ENCODE data around the gene RPF1.
"Not testable (repeated sequence)": the region's sequence is repeated elsewhere in the genome, so short reads cannot be mapped to it uniquely, and the experiment has no call there.

Gene RPF1

DNA sequence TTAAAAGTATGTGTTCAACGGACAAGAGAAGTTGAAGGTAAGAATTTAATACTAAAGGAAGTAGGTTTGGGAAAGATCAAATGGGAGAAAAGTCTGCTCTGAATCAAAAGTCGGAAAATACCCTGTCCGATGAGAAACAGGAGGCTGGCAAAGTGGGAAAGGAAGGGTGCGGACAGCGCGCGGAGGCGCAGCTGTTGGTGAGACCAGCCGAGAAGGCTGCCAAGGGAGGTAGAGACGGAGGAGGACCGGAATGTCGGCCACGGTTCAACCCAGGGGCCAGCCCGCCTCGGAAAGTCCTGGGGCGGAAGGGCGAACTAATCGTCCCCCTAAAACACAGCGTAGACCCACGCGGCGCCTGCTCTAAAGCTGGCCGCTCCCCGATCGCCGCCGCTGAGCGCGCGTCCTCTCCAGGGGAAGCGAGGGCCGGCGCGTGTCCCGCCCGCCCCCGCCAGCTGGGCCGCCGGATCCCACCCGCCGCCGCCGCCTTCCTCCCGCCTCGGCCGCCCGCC is 26.5 kb downstream of the RPF1 start:
- Histone ChIP-seq H3K4me1 (ENCODE audit: low read length) (peaks cover 15% of the 10 kb centered on the region), H4K20me1 (ENCODE audit: insufficient read depth, low read length) (peaks cover 25% of the 10 kb centered on the region), H3K79me2 (ENCODE audit: low read length) (peaks cover 37% of the 10 kb centered on the region), H3K9me3 (ENCODE audit: insufficient read depth, low read length) (no peaks in the 10 kb centered on the region), H2AFZ (ENCODE audit: low read depth, low read length) (no peak overlapping the region; the same call in 1 of the 2 replicates), H3K36me3 (replicated peaks; ENCODE audit: low read depth, low read length) (peaks cover 6% of the 10 kb centered on the region), H3K4me3 (ENCODE audit: low read length) (peak overlapping the region; percentile 93), H3K27ac (ENCODE audit: low read length) (peak overlapping the region; percentile 92), H3K4me2 (ENCODE audit: low read length) (peak overlapping the region; percentile 83), H3K27me3 (ENCODE audit: low read depth, low read length) (no peaks in the 10 kb centered on the region), H3K9ac (ENCODE audit: low read length) (peak overlapping the region; percentile 92)
- TF ChIP-seq EZH2phosphoT487 (IDR thresholded peaks at IDR 0.05; ENCODE audit: low read depth) (no peak), CTCF (IDR thresholded peaks at IDR 0.05; ENCODE audit: low read depth, low read length) (no peak)

DNA sequence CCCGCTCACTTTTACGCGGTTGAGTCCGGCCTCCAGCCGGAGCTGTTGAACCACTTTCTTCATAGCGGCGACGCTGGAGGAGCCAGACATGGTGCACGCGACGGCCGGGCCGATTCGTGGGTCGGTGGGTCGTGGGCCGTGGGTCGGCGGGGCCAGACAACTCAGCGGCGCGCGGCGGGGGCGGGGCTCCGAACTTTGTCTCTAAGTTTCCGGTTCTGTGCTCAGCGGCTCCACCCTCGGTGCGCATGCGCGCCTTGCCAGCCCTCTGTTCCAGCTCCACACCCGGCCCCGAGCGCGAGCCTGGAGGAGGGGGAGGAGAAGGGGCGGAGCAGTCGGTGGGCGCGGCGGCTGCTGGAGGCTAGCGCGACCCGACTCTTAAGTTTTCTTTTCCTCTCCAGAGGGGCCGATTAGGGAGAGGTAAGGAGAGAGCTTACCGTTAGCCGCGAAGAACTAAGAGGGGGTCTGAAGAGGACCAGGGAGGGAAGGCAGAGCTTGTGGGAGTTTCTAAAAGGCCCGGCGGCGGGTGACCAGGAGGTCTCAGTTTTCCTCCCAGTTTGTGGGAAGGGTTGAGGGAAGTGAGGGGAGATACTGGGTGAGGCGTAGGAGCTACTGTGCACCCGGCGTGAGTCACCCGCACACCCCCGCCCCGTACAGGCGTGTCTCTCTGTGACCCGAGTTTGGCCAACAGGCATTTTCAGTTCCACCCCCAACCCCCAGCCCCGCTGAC is 27.1 kb downstream of the RPF1 start, which contains the start of the genes GNG5 and SPATA1:
TSS of gene GNG5 (minus strand) at position 580 of the 727 bp plus-strand sequence. CDS start at position 90, 490 bp downstream.
TSS of gene SPATA1 (plus strand) at position 385 of the 727 bp plus-strand sequence. CDS start 9,974 bp downstream, outside the sequence.
- H2AFZ ChIP-seq (ENCODE audit: low read depth, low read length) = peak within 1 kb of the TSS; percentile 72
- H3K4me1 ChIP-seq (ENCODE audit: low read length) = peaks cover 15% of the 10 kb centered on the region
- TF ChIP-seq CTCF (IDR thresholded peaks at IDR 0.05; ENCODE audit: low read depth, low read length) = no peak
- TF ChIP-seq EZH2phosphoT487 (IDR thresholded peaks at IDR 0.05; ENCODE audit: low read depth) = no peak
- no peaks in the 10 kb centered on the region for H3K27me3 ChIP-seq (ENCODE audit: low read depth, low read length)
- no peaks in the 10 kb centered on the region for H3K9me3 ChIP-seq (ENCODE audit: insufficient read depth, low read length)
- peaks cover 37% of the 10 kb centered on the region for H3K79me2 ChIP-seq (ENCODE audit: low read length)
- H3K9ac ChIP-seq (ENCODE audit: low read length) = peak within 1 kb of the TSS; percentile 92
- peak within 1 kb of the TSS; percentile 88 for H3K4me2 ChIP-seq (ENCODE audit: low read length)
- peaks cover 25% of the 10 kb centered on the region for H4K20me1 ChIP-seq (ENCODE audit: insufficient read depth, low read length)
- peak within 1 kb of the TSS; percentile 92 for H3K27ac ChIP-seq (ENCODE audit: low read length)
- H3K36me3 ChIP-seq (replicated peaks; ENCODE audit: low read depth, low read length) = peaks cover 4% of the 10 kb centered on the region
- H3K4me3 ChIP-seq (ENCODE audit: low read length) = peak within 1 kb of the TSS; percentile 93

- no peaks in the 10 kb centered on the region for H3K27me3 ChIP-seq (ENCODE audit: low read depth, low read length)
- TF ChIP-seq EZH2phosphoT487 (IDR thresholded peaks at IDR 0.05; ENCODE audit: low read depth) (no peak), CTCF (IDR thresholded peaks at IDR 0.05; ENCODE audit: low read depth, low read length) (no peak)
- peaks cover 15% of the 10 kb centered on the region for H3K4me1 ChIP-seq (ENCODE audit: low read length)
- peaks cover 3% of the 10 kb centered on the region for H3K36me3 ChIP-seq (replicated peaks; ENCODE audit: low read depth, low read length)
- peak overlapping the region; percentile 72 for H2AFZ ChIP-seq (ENCODE audit: low read depth, low read length)
- peaks cover 37% of the 10 kb centered on the region for H3K79me2 ChIP-seq (ENCODE audit: low read length)
- H3K9me3 ChIP-seq (ENCODE audit: insufficient read depth, low read length) = no peaks in the 10 kb centered on the region
- peak overlapping the region; percentile 92 for H3K27ac ChIP-seq (ENCODE audit: low read length)
- peak overlapping the region; percentile 92 for H3K9ac ChIP-seq (ENCODE audit: low read length)
- H4K20me1 ChIP-seq (ENCODE audit: insufficient read depth, low read length) = peaks cover 25% of the 10 kb centered on the region
- peak overlapping the region; percentile 93 for H3K4me3 ChIP-seq (ENCODE audit: low read length)
- H3K4me2 ChIP-seq (ENCODE audit: low read length) = peak overlapping the region; percentile 88
Measured at GRCh38 chr1:84506729-84507453, 27.8 kb downstream of the RPF1 start.

- H4K20me1 ChIP-seq (ENCODE audit: insufficient read depth, low read length) = peaks cover 20% of the 10 kb centered on the region
- H3K4me1 ChIP-seq (ENCODE audit: low read length) = peaks cover 15% of the 10 kb centered on the region
- H3K27ac ChIP-seq (ENCODE audit: low read length); H3K4me2 ChIP-seq (ENCODE audit: low read length); H3K9me3 ChIP-seq (ENCODE audit: insufficient read depth, low read length); H3K36me3 ChIP-seq (replicated peaks; ENCODE audit: low read depth, low read length); H3K4me3 ChIP-seq (ENCODE audit: low read length); H3K27me3 ChIP-seq (ENCODE audit: low read depth, low read length); H2AFZ ChIP-seq (ENCODE audit: low read depth, low read length); H3K9ac ChIP-seq (ENCODE audit: low read length): not testable (repeated sequence)
- H3K79me2 ChIP-seq (ENCODE audit: low read length) = peaks cover 28% of the 10 kb centered on the region
Measured at GRCh38 chr1:84507887-84508286, 28.8 kb downstream of the RPF1 start.

All from OCI-LY3 (cell line).